ENCODE results near the gene TCERG1.

Gene TCERG1

GRCh38 chr5:146560205-146560812, 113.2 kb downstream of the TCERG1 start:
- DNase-seq (ENCODE audit: low spot score): no peak
- Histone ChIP-seq H3K27ac (peak overlapping the region in 1 of 2 donors; percentile 3), H3K4me3 (no peak overlapping the region)
- TF ChIP-seq, protein P1, sequence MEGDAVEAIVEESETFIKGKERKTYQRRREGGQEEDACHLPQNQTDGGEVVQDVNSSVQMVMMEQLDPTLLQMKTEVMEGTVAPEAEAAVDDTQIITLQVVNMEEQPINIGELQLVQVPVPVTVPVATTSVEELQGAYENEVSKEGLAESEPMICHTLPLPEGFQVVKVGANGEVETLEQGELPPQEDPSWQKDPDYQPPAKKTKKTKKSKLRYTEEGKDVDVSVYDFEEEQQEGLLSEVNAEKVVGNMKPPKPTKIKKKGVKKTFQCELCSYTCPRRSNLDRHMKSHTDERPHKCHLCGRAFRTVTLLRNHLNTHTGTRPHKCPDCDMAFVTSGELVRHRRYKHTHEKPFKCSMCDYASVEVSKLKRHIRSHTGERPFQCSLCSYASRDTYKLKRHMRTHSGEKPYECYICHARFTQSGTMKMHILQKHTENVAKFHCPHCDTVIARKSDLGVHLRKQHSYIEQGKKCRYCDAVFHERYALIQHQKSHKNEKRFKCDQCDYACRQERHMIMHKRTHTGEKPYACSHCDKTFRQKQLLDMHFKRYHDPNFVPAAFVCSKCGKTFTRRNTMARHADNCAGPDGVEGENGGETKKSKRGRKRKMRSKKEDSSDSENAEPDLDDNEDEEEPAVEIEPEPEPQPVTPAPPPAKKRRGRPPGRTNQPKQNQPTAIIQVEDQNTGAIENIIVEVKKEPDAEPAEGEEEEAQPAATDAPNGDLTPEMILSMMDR (IDR thresholded peaks at IDR 0.05): no peak

Data from coronary artery (tissue), 2 donors.